HG02571 (cell line): ENCODE measurements around the gene GPR107.

Source experiments
- ATAC-seq: cut with Tn5 transposase; IDR thresholded peaks from one replicate; pipeline ENCODE4 v1.9.1; 2021; ENCODE audit warnings: mild to moderate bottlenecking, moderate library complexity; ENCODE audit not compliant: unreplicated experiment

Gene GPR107

DNA sequence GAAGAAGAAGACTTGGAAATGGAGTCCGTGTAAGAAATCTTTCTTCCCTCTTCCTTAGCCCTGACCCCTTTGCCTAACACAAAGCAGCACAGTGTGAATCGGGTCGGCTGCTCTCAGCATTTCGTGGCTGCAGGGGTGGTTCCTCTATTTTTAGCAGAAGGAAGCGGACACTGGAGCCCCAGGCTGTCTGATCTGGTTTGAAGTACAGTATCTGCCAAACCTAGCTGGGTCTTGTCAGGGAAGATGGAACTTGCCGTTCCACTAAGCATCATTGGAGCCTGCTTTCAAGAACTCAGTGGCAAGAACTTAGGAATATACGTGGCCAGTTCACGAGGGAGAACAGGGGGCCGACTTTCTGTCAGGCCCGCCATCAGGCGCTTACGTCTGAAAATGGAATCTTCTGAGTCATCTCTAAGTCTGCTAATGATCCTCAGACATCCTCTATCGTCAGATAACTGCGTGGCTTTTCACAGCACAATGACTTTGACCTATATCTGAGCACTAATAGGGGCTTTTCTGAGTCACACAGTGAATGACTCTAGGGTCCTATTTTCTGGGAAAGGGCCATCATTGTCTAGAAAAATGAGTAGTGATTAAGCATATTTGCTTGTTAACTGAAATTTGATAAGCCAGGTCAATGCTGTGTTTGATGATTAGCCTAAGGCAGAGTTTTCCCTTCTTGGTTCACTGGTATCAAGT, 75.2 kb downstream of the GPR107 start:
- no peak for ATAC-seq

DNA sequence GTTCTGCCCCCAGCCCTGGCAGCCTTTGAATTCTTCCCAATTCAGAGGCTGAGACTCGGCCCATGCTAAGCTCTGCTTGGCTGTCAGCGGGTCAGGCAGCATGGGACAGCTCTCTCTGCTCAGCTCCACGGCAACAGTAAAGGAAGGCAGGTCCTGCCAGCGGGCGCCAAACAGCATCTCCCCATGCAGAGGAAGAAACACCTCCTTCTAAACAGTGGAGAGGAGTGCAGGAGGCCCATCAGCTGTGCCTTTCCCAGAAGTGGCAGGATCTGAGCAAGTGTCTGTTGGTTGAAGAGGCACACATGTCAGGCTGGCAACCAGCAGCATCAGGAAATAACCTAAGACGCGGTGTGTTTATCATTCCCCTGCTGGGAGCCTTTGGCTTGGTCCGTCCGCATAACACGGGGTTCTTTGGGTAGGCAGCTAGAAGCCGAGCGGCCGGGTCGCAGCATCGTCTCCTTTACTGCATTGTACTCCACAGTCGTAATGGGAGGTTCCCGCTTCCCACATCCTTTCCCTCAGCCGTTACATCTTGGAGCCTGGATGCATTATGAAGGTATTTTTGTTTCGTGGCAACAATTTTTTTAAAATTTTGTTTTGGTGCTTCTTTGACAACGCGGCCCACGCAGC, 75.8 kb downstream of the GPR107 start:
- ATAC-seq: no peak

DNA sequence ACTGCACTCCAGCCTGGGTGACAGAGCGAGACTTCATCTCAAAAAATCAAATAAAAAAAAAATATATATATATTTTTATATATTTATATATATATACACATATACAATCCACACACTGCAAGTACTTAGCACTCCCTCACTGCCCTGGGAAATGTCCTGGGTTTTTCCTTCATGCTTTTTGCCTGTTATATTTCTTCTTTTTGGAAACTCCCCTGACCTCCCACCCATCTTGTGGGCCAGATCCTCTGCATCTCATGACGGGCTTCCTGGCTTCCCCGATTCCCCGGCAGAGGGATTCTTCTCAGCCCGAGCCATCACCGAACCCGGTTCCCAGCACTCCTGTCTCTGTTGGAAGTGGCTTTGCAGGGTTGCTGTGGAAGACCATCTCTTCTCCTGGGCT, 79.0 kb downstream of the GPR107 start:
- no peak for ATAC-seq

DNA sequence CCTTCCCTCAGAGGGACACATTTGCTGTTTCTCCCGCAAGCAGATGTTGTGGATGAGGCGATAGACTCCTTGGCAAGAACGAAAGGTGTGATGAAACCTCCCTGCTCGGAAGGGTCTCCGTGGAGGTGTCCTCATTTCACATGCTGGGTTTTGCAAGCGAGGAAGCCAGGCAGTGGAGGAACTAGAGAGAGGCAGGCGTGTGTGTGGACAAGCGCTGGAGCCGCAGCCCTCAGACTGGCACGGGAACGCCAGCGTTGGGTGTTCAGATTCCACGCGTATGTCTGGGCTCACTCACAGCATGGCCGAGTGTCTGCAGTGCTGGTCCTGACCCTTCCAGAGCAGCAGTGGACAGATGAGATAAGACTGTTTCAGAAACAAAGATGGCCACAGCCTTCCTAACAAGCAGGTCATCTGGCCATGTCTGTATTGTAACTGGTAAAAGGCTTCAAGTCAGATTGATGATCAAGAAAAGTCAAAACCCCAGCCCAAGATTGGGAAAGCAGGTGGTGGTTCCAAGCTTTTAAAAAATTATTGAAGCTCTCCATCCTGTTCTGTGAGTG, 83.5 kb downstream of the GPR107 start:
- ATAC-seq: no peak

DNA sequence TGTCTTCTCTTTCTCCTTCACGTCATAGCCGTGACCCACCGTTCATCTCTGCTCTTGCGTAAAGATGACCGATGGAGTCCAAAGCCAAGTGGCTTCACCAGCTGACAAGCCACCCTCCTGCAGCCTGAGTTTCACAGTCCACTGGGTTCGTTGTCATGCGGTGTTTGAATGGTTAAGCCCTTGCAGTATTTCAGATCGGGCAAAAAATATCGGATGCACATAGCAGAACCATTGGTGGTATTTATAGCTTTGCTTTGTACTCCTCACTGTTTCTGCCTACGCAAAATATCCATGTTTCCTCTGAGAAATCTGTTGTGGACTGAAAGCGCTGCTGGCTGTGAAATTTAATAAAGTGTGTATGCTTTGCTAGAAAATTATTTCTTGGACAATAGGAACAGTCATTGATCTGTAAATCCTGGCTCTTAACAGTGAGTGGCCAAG, 84.0 kb downstream of the GPR107 start:
- ATAC-seq: no peak

DNA sequence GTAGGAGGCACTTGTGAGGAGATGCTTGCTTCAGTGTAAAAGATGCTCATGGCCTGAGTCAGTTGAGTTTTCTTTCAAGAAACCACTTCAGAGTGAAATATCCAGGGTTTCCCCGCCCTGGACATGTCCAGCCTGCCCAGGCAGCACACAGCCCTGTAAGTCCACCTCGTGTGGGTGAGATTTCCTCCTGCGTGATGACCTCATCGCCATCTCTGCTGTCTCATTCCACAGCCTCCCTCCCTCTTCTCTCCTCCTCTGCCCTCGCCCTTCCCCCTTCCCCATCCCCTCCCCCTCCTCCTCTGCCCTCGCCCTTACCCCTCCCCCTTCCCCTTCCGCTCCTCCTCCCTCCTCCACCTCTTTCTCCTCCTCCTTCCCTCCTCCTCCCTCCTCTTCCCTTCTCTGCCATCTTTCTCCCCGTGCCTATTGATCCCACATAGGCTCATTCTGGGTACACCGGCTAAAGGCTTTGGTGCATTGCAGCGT, 84.5 kb downstream of the GPR107 start:
- no peak for ATAC-seq

DNA sequence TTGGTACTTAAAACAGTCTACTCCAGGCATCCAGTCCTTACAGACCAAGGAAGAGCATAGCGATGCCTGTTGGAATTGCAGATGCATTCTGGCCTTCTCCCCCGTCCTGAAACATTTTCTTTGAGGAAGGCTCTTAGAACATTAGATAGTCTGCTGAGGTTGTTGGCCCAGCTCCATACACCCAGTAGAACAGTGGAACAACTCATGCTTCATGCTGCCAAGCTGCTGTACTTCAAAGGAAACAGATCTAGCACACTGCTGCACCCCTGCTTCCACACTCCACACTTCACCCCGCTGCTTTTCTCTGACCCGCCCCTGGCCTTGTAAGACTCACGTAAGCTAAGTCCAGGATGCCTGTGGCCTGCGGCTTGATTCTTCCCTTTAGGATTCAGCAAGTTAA, 85.1 kb downstream of the GPR107 start:
- ATAC-seq: no peak

DNA sequence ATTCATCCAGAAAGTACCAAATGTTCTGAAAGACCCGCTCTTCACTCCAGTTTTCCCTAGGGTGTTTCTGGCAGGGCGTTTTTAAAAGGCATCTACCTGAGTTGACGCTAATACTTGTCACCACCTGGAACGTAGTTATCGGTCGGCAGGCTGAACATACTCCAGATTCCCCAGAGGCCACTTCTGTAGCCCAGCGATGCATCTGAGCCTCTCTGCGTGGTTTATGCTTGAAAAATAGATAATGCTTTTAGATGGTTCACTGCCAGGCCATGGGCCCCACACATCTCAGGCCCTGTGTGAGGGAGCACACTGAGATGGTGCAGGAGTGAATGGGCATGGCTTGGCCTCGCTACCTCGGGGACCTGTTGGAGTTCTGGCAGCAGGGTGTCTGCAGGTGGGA, 85.5 kb downstream of the GPR107 start:
- no peak for ATAC-seq

DNA sequence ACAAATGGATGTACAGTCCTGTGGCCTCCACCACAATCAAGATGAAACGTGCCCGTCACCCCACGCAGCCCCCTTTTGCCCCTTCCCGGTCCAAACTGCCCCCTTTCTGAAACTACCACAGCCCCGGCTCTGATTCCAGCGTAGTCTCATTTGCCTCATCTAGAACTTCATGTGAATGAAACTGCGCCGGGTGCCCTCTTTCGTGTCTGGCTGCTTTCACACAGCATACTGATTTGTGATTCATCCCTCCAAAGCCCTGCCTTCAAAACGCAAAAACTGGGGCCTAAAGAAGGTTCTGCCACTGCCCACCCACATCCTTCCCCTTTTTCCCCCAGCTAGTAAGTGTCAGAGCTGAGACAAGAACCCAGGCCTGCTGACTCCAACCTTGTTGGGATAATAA, 87.0 kb downstream of the GPR107 start:
- ATAC-seq: no peak

DNA sequence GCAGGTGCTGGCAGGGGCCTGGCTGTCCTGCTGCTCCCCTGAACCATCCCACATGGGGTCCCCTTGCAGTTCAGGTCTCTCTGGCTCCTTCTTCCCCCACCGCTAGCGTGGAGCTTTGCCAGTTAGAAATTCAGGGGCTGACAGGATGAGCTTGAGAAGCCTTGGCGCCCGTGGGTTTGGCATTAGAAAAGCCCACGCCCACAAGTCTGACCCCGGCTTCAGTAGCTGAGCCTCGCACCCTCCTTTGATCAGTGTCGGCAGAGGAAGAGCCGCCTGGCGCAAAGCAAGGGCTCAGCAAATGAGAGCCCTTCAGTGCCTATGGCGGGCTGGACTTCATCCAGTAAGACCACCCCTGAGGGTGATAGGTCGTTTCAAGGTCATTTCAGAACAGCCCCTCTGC, 88.3 kb downstream of the GPR107 start:
- ATAC-seq: no peak

DNA sequence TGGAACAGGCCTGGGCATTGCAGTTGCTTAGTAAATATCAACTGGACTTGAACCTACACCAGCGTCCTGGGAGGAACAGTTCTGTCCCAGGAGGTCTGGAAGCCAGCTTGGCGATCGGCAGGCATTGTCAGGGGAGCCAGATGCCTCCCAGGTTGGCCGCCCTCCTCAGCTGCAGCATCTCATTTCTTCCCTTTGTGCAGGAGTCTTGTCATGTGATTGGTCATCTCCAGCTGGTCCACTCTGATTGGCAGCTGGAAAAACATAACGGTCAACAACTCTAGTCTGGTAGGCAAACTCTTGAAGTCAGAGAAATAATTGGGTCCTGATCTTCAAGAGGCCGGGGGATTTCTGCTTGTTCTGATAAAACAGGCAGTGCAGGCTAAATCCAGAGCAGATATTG, 88.9 kb downstream of the GPR107 start:
- ATAC-seq: no peak

DNA sequence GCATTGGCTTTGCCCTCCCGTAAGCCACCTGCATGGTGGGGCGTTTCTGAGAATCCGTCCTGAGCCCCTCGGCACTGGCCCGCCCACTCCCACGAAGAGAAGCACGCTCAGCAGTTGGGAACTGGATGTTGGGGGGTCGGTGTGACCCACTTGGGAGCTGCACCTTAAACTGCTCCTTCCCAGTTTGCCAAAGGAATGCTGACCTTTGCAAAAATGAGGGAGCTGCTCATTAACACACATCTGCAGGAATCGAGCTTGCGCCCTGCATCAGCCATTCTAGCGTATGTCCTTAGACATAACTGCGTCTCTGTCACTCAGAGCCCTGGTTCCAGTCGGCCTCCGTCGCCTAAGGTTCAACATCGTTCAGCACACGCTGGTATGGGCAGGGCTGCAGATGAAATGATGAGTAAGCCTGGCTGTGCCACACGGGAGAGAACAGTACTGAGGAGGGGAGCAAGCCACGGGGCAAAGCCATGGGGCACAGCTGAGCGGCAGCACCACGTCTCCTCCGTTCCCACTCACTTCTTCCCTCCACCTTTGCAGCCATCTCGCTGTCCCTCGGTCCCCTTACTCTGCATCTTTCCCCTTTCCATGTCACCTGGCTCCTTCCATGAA, 89.7 kb downstream of the GPR107 start:
- ATAC-seq: no peak

DNA sequence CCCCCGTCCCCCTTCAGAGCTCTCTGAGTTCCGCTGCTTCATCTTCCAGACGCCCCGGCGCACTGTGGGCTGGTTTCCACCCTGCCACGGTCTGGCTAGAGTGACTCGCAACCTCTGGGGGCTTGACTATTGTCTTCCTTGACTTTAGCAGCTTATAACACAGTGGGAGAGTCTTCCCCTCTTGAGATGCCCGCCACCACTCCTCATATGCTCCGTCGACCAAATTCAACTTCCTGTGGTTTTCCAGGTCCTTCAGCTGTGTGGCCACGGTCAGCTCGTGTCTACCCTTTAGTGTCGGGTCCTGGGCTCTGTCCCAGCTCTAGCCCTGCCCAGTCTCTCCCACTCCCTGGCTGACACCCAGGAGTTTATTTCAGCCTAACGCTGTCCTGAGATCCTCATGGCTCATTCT, 90.3 kb downstream of the GPR107 start:
- ATAC-seq: no peak

DNA sequence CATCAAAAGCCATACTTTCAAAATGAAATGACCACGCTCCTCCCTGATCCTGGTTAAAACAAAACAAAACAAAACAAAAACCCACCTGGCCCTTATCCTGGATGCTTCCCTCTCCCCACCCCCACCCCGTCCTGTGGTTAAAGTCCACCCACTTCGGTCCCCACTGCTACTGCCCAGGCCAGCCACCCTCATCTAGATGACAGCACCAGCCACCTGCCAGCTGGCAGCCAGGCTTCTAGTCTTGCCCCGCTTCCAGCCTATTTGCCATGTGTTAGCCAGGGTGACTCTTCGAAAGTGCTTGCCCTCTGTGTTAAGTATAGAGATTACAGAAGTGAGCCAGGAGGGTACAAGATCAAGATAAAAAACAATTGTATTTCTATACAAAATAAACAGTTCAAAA, 91.0 kb downstream of the GPR107 start:
- no peak for ATAC-seq

DNA sequence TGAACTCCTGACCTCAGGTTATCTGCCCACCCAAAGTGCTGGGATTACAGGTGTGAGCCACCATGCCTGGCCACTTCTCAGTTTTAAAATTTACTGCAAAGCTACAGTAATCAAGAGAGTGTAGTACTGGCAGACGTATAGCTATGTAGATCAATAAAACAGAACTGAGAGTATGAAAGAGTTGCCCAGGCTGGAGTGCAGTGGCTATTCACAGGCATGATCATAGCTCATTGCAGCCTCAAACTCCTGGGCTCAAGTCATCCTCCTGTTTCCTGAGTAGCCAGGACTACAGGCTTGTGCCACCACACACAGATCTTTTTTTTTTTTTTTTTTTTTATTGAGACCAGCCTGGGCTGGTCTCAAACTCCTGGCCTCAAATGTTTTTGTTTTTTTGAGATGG, 92.0 kb downstream of the GPR107 start:
- ATAC-seq: no peak

DNA sequence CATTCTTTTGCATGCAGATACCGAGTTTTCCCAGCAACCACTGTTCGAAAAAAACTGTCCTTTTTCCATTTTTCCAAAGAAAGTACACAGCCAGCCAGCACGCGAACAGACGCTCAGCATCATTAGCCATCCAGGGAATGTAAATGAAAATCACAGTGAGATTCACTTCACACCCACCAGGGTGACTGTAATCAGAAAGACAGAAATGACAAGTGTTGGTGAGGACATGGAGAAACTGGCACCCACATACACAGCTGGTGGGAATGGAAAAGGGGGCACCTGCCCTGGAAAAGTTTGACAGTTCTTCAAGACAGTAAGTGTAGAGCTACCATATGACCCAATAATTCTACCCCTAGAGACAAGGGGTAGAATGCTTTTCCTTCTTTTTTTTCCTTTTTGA, 93.5 kb downstream of the GPR107 start:
- ATAC-seq: no peak

DNA sequence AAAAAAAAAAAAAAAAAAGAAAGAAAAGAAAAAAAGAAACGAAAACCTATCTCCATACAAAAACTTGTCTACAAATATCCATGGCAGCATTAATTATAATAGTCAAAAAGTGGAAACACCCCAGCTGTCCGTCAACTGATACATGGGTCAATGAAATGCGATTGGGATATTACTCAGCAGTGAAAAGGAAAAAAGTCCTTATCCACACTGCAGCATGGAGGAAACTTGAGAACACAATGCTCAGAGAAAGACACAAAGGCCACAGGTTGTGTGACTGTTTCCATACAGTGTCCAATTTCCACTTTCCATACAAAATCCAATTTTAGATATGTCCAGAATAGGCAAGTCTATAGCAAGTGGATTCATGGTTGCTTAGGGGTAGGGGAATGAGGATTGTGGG, 94.2 kb downstream of the GPR107 start:
- no peak for ATAC-seq

DNA sequence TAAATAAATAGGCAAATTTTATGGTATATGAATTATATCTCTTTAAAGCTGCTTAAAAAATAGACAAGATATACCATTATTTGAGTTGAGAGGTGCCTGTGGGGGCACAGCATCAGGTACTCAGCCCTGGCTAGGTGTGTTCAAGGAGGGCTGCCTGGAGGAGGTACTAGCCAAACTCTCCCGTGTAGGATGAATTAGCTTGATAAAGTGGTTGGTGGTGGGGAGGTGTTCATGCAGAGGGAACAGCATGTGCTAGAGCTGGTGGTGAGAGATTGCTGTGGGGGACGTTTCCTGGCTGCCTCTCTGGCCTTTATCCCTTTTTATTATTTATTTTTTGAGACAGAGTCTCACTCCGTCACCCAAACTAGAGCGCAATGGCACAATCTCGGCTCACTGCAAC, 95.3 kb downstream of the GPR107 start:
- ATAC-seq: no peak

DNA sequence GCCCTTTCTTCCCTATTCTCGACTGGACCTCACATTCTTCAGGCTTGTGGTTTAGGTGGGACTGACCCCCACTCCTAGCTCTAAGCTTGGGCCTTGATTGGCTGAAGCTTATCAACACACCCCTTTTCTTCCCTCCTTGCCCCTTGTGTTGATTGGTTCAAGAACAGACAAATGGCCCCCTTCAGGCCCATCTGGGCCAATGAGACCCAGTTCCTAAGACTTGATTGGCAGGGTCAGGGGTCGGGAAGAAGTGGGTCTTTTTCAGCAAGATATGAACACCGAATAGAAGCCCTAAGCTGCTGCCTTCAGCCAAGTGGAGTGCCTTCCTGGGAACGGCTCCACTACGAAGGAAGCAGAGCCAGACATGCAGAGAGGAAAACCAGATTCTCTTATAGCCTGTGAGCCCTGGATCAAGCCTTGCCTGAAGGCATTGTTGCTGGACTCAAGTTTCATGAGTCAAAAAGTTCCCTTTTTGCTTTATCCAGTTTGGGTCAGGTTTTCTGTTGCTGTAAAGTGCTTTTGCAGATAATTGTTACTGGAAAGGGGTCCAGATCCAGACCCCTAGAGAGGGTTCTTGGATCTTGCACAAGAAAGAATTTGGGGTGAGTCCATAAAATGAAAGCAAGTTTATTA, 96.1 kb downstream of the GPR107 start:
- no peak for ATAC-seq

DNA sequence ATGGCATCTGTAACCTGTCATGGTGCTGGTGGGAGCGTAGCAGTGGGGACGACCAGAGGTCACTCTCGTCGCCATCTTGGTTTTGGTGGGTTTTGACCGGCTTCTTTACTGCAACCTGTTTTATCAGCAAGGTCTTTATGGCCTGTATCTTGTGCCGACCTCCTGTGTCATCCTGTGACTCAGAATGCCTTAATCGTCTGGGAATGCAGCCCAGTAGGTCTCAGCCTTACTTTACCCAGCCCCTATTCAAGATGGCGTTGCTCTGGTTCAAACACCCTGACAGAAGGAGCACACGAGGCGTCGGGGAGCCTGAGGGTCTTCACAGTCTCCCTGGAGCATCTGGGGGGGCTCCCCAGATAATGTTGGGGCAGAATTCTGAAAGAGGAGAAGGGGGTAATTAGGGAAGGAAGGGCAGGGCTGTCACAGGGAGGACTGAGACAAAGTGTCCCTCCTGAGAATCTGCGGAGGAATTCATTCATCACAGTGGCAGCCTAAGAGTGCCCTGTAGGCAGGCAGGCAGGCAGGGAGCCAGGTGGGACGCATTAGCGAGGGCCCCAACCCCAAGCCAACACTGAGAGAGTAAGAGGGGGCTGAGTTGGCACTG, 97.2 kb downstream of the GPR107 start:
- no peak for ATAC-seq

DNA sequence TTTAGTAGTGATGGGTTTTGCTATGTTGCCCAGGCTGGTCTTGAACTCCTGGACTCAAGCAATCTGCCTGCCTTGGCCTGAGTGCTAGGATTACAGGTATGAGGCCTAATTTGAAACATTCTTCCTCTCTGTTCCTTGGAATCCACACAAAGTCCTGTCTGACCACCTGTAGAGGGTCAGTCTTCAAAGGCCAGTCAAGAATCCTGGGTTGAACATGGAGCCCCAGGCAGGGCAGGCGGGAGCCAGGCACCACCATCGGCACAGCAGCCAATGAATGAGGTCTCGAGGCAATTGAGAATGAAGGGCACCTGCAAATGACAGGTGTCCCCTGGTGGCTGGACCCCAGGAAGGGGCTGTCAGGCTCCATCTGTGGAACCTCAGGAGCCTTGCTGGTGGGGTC, 101.1 kb downstream of the GPR107 start:
- no peak for ATAC-seq
